HCT116 (cell line): ENCODE results near the gene VCAM1.

Experiments
- CTCF ChIP-seq, 3 experiments: fragments of 200-600 bp in 1 of 3; sonication (generic) in 1 of 3; IDR thresholded peaks in 2 of 3; conservative IDR thresholded peaks in 1 of 3; 2 replicates each; pipeline ENCODE4 v1.5.1; 2012 to 2017; ENCODE audit warnings: low read depth in 2 of 3, low read length in 2 of 3, antibody characterized with exemption in 1 of 3, borderline replicate concordance in 1 of 3, control low read depth in 1 of 3, mild to moderate bottlenecking in 1 of 3, mixed read lengths in 1 of 3, mixed run types in 1 of 3, moderate library complexity in 1 of 3; ENCODE audit not compliant: insufficient read depth in 1 of 3
- EZH2 ChIP-seq: fragments of 200-600 bp; sonication (generic); IDR thresholded peaks from 2 replicates; pipeline ENCODE4 v1.6.1; 2017; ENCODE audit warnings: antibody characterized with exemption, mixed run types
- POLR2A ChIP-seq: IDR thresholded peaks from 2 replicates; pipeline ENCODE4 v1.7.0; 2011; ENCODE audit warnings: borderline replicate concordance; ENCODE audit not compliant: insufficient read depth, insufficient read length; ENCODE audit errors: extremely low read depth
- REST ChIP-seq: IDR thresholded peaks from 2 replicates; pipeline ENCODE4 v1.6.1; 2012; ENCODE audit warnings: low read depth
- ZNF274 ChIP-seq: fragments of 200-500 bp; sonication (Bioruptor generic); IDR thresholded peaks from 2 replicates; pipeline ENCODE4 v1.6.1; 2014; ENCODE audit warnings: mild to moderate bottlenecking, low read depth, low read length, inconsistent platforms

GRCh38 chr1:100722221-100722620 is 2.7 kb downstream of the VCAM1 start:
- TF ChIP-seq ZNF274: no peak
- TF ChIP-seq EZH2: no peak
- TF ChIP-seq CTCF (IDR thresholded peaks at IDR 0.05 in 2 of 3, conservative IDR thresholded peaks at IDR 0.05 in 1 of 3; ENCODE audit: borderline replicate concordance in 1 of 3, insufficient read depth in 1 of 3, low read depth in 2 of 3, low read length in 2 of 3): no peak
- TF ChIP-seq REST: no peak
- no peak for TF ChIP-seq POLR2A
